ENCODE results near the gene CCDC91. TPM values are rescaled to one million over a fixed set of nuclear protein-coding genes. Genes with fewer than 3 reads are reported as not detected.

The CCDC91 gene
- total RNA-seq, 1 donor from 2014 or later: 30.2 TPM

DNA sequence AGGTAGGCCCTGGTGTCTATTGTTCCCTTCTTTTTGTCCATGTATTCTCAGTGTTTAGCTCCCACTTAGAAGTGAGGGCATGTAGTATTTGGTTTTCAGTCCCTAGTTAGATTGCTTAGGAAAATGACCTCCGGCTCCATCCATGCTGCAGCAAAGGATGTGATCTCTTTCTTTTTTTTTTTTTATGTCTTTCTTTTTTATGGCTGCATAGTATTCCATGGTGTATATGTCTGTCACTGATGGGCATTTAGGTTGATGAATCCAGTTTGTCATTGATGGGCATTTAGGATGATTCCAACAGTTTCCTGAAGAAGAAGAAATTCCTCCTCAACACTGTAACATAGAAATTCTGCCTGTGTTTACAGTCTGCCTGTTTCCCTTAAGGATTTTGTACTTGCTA is 231.1 kb downstream of the CCDC91 start:
- H3K36me3 ChIP-seq: no peaks in the 10 kb centered on the region
- H3K27ac ChIP-seq: no peak overlapping the region
- no peaks in the 10 kb centered on the region for H3K27me3 ChIP-seq (ENCODE audit: low read depth)
- ATAC-seq (no peak), DNase-seq (no peak)
- no peaks in the 10 kb centered on the region for H3K9me3 ChIP-seq
- intact Hi-C loops (cut with DNase I): no loop called here
- no peaks in the 10 kb centered on the region for H3K4me1 ChIP-seq
- TF ChIP-seq, protein P1, sequence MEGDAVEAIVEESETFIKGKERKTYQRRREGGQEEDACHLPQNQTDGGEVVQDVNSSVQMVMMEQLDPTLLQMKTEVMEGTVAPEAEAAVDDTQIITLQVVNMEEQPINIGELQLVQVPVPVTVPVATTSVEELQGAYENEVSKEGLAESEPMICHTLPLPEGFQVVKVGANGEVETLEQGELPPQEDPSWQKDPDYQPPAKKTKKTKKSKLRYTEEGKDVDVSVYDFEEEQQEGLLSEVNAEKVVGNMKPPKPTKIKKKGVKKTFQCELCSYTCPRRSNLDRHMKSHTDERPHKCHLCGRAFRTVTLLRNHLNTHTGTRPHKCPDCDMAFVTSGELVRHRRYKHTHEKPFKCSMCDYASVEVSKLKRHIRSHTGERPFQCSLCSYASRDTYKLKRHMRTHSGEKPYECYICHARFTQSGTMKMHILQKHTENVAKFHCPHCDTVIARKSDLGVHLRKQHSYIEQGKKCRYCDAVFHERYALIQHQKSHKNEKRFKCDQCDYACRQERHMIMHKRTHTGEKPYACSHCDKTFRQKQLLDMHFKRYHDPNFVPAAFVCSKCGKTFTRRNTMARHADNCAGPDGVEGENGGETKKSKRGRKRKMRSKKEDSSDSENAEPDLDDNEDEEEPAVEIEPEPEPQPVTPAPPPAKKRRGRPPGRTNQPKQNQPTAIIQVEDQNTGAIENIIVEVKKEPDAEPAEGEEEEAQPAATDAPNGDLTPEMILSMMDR (IDR thresholded peaks at IDR 0.05): no peak
- H3K4me3 ChIP-seq: no peak overlapping the region

DNA sequence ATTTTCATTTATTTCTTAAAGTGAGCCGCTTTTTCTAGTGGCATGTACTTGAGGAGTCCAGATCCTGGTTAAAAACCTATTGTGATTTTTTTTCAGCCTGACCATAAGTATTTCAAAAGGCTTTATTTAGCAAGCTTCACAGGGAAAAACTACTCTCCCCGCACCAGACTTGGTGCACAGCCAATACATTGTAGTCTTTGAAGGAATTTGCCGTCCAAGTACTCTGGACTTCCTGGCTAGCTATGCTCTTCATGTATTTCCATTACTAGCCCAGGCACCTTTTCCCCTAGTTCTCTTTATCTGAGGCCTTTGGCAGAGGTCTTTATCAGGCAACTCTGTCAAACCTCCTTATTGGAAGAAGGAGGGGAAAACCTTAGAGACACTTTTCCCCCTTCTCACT is 234.7 kb downstream of the CCDC91 start:
- H3K4me1 ChIP-seq: no peaks in the 10 kb centered on the region
- H3K36me3 ChIP-seq: no peaks in the 10 kb centered on the region
- ATAC-seq (peak; percentile 37 to 49), DNase-seq (no peak)
- H3K27me3 ChIP-seq (ENCODE audit: low read depth): no peaks in the 10 kb centered on the region
- H3K9me3 ChIP-seq: no peaks in the 10 kb centered on the region
- no peak overlapping the region for H3K4me3 ChIP-seq
- TF ChIP-seq, protein P1 (IDR thresholded peaks at IDR 0.05): no peak
- intact Hi-C loops (cut with DNase I): no loop called here
- H3K27ac ChIP-seq: no peak overlapping the region

DNA sequence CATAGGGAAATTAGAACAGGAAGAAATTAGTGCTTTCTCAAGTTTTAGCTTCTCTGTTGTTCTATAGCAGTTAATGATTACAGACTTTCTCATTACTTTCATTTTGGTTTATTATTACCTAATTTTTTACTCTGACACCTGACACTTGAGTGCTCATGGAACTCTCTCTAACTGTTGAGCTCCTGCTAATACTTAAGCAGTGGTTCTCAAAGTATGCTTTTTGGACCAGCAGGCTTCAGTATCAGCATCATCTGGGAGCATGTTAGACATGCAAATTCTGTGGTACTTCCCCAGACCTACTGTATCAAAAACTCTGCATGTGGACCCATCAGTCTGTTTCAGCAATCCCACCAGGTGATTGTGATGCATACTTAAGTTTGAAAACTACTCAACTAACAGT is 235.3 kb downstream of the CCDC91 start:
- Histone ChIP-seq H3K36me3 (no peaks in the 10 kb centered on the region), H3K4me3 (no peak overlapping the region), H3K9me3 (no peaks in the 10 kb centered on the region), H3K27ac (no peak overlapping the region), H3K4me1 (no peaks in the 10 kb centered on the region), H3K27me3 (ENCODE audit: low read depth) (no peaks in the 10 kb centered on the region)
- DNase-seq: no peak
- ATAC-seq: no peak
- intact Hi-C loops (cut with DNase I): no loop called here
- TF ChIP-seq, protein P1 (IDR thresholded peaks at IDR 0.05): no peak

DNA sequence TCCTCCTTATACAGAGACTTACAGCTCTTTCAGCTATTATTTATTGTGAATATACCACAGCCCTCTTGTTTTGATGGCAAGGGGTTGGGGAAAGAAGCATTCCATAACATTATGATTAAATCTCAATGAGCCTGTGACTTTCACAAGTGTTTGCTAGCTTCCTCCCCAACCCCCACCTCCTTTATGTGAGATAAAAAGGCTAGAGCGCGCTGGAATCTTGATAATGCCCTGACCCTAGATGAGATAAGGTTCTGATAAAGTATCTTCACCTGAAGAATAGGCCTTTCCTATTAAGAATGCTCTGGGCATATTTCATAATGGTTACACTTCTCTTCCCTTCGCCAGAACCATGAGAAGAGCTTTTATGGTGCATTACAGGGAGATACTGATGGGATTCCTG is 236.8 kb downstream of the CCDC91 start:
- Histone ChIP-seq H3K4me3 (no peak overlapping the region), H3K27me3 (ENCODE audit: low read depth) (no peaks in the 10 kb centered on the region), H3K27ac (no peak overlapping the region), H3K36me3 (no peaks in the 10 kb centered on the region), H3K4me1 (no peaks in the 10 kb centered on the region), H3K9me3 (no peaks in the 10 kb centered on the region)
- TF ChIP-seq, protein P1 (IDR thresholded peaks at IDR 0.05): no peak
- DNase-seq (no peak), ATAC-seq (no peak)
- intact Hi-C loops (cut with DNase I): no loop called here

DNA sequence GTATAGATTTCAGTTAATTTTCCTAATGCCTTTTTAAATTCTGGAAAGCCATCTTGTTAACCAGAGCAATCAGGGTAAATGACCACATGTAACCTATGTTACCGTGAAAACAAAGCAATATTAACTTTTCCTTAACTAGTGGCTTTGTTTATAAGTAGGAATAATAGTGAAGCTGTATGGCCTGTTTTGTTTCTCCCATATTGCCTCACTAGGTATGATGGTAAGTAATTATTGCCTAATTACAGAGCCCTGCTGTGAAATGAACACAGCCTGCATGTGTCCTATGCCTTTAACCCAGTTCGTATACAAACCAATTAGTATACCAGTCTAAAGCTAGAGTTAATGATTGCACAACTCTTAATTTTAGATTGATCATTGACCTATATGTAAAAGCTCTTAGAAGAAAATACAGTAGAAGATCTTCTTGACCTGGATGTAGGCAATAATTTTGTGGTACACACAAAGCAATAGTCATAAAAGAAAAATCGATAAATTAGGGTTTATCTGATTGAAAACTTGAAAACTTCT is 249.9 kb downstream of the CCDC91 start:
- ATAC-seq (no peak), DNase-seq (no peak)
- Histone ChIP-seq H3K9me3 (no peaks in the 10 kb centered on the region), H3K27me3 (ENCODE audit: low read depth) (no peaks in the 10 kb centered on the region), H3K36me3 (no peaks in the 10 kb centered on the region), H3K4me3 (no peak overlapping the region), H3K4me1 (no peaks in the 10 kb centered on the region), H3K27ac (no peak overlapping the region)
- intact Hi-C loops (cut with DNase I): no loop called here
- TF ChIP-seq, protein P1 (IDR thresholded peaks at IDR 0.05): no peak

DNA sequence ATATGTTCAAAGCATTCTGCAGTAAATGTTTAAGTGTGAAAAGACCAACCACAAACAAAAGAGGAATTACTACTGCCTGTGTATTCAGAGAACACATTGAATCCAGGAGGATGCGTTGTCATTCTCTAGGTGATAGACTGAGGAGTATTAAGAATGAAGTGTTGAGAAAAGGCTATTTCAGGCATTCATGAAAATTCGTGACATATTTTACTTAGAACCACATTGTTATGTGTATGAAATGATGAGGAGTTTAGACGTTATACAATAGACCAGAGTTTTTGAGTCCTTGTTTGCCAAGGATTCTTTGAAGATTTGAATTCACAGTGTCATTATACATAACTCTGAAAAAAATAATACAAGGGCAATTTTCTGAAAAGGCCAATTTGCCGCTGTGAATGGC is 251.8 kb downstream of the CCDC91 start:
- H3K27ac ChIP-seq: no peak overlapping the region
- H3K4me1 ChIP-seq: no peaks in the 10 kb centered on the region
- H3K9me3 ChIP-seq: no peaks in the 10 kb centered on the region
- no peak for ATAC-seq
- DNase-seq: no peak
- no peaks in the 10 kb centered on the region for H3K36me3 ChIP-seq
- no peak overlapping the region for H3K4me3 ChIP-seq
- TF ChIP-seq, protein P1 (IDR thresholded peaks at IDR 0.05): no peak
- no peaks in the 10 kb centered on the region for H3K27me3 ChIP-seq (ENCODE audit: low read depth)
- intact Hi-C loops (cut with DNase I): no loop called here
